K562 (cell line): ENCODE measurements around the gene LEPROT. TPM values are rescaled to one million over a fixed set of nuclear protein-coding genes. Genes with fewer than 3 reads are reported as not detected.

Experiments used
- ATF4 ChIP-seq: fragments of 450-650 bp; formaldehyde crosslinking; IDR thresholded peaks from 2 replicates; pipeline ENCODE4 v1.4.0; 2022; ENCODE audit warnings: mild to moderate bottlenecking, moderate library complexity
- CHAMP1 ChIP-seq: fragments of 450-650 bp; IDR thresholded peaks from 2 replicates; pipeline ENCODE4 v1.6.1; 2016; ENCODE audit warnings: mild to moderate bottlenecking
- EP400 ChIP-seq: fragments of 450-650 bp; IDR thresholded peaks from 2 replicates; pipeline ENCODE4 v1.6.1; 2017; ENCODE audit warnings: antibody characterized with exemption, mild to moderate bottlenecking, moderate library complexity
- FIP1L1 ChIP-seq: fragments of 200-400 bp; formaldehyde crosslinking; IDR thresholded peaks from 2 replicates; pipeline ENCODE4 v1.6.1; 2018; ENCODE audit warnings: mild to moderate bottlenecking, low read depth, low read length; ENCODE audit not compliant: poor library complexity, severe bottlenecking
- HMG20A ChIP-seq: fragments of 450-650 bp; formaldehyde crosslinking; conservative IDR thresholded peaks from 2 replicates; pipeline ENCODE4 v1.4.0; 2020; ENCODE audit warnings: mild to moderate bottlenecking, mixed read lengths
- LCOR ChIP-seq: sonication (generic); formaldehyde crosslinking; IDR thresholded peaks from 2 replicates; pipeline ENCODE4 v1.8.0; 2022; ENCODE audit warnings: mild to moderate bottlenecking, missing genetic modification reagents
- MAZ ChIP-seq, 2 experiments: fragments of 450-650 bp in 1 of 2; sonication (generic) in 1 of 2; formaldehyde crosslinking; IDR thresholded peaks in 1 of 2; conservative IDR thresholded peaks in 1 of 2; 2 replicates each; pipeline versions ENCODE4 v1.4.0 to v1.5.0; 2020; ENCODE audit warnings: mild to moderate bottlenecking in 1 of 2, missing genetic modification reagents in 1 of 2
- MXI1 ChIP-seq: IDR thresholded peaks from 2 replicates; pipeline ENCODE4 v1.6.1; 2011; ENCODE audit warnings: low read depth, mild to moderate bottlenecking, improper control_type of control experiment, low read length
- MYNN ChIP-seq, 2 experiments: sonication (generic); formaldehyde crosslinking in 1 of 2; IDR thresholded peaks; 2 replicates each; pipeline versions ENCODE4 v1.5.0 to v1.6.1; 2016 to 2020; ENCODE audit warnings: antibody characterized with exemption in 1 of 2, missing genetic modification reagents in 1 of 2
- NCOA1 ChIP-seq: fragments of 450-650 bp; IDR thresholded peaks from 2 replicates; pipeline ENCODE4 v1.6.1; 2016; ENCODE audit warnings: low read depth
- NFATC3 ChIP-seq: fragments of 450-650 bp; IDR thresholded peaks from 2 replicates; pipeline ENCODE4 v1.6.1; 2017; ENCODE audit warnings: mild to moderate bottlenecking
- NUFIP1 ChIP-seq: fragments of 450-650 bp; IDR thresholded peaks from 2 replicates; pipeline ENCODE4 v1.6.1; 2018; ENCODE audit not compliant: partially characterized antibody
- RB1 ChIP-seq: fragments of 450-650 bp; IDR thresholded peaks from 2 replicates; pipeline ENCODE4 v1.6.1; 2017; ENCODE audit warnings: low read depth, mild to moderate bottlenecking
- STAT5A ChIP-seq: IDR thresholded peaks from 2 replicates; pipeline ENCODE4 v1.6.1; 2012; ENCODE audit warnings: low read length, inconsistent platforms, borderline replicate concordance
- TAF7 ChIP-seq: fragments of 450-650 bp; IDR thresholded peaks from 2 replicates; pipeline ENCODE4 v1.6.1; 2016; ENCODE audit warnings: missing genetic modification characterization, missing compliant biosample characterization
- TGIF2 ChIP-seq: sonication (generic); formaldehyde crosslinking; IDR thresholded peaks from 2 replicates; pipeline ENCODE4 v1.8.1; 2022; ENCODE audit warnings: mild to moderate bottlenecking, missing genetic modification reagents, moderate library complexity
- VEZF1 ChIP-seq: fragments of 200-800 bp; sonication (Bioruptor generic); IDR thresholded peaks from 2 replicates; pipeline ENCODE4 v1.6.1; 2017; ENCODE audit warnings: missing genetic modification characterization, missing compliant biosample characterization
- XRCC5 ChIP-seq: fragments of 200-400 bp; formaldehyde crosslinking; IDR thresholded peaks from 2 replicates; pipeline ENCODE4 v1.6.1; 2017; ENCODE audit warnings: low read depth, mild to moderate bottlenecking, low read length
- ZC3H8 ChIP-seq: fragments of 450-650 bp; IDR thresholded peaks from 2 replicates; pipeline ENCODE4 v1.6.1; 2017
- ZNF263 ChIP-seq: sonication (generic); formaldehyde crosslinking; IDR thresholded peaks from 2 replicates; pipeline ENCODE4 v1.8.0; 2022; ENCODE audit warnings: mild to moderate bottlenecking, missing genetic modification reagents, borderline replicate concordance
- ZNF740 ChIP-seq, 3 experiments: fragments of 200-800 bp in 1 of 3; sonication (Bioruptor generic) in 1 of 3; sonication (generic) in 1 of 3; formaldehyde crosslinking in 1 of 3; IDR thresholded peaks; 2 replicates each; pipeline versions ENCODE4 v1.6.1 to v1.8.0; 2016 to 2022; ENCODE audit warnings: mild to moderate bottlenecking in 2 of 3, missing compliant biosample characterization in 2 of 3, missing genetic modification characterization in 2 of 3, missing genetic modification reagents in 1 of 3
- polyA plus RNA-seq, 8 experiments: library from polyadenylated mRNA; depleted of rRNA in 4 of 8; stranded (reverse) in 5 of 8; unstranded in 3 of 8; fragments of >200 nt; fragmentation: Nextera tagmentation in 2 of 8; fragmentation: Illumina TruSeq in 1 of 8; extraction: Ambion mirVana in 2 of 8; extraction: Trizol in 1 of 8; gene quantifications; 2 replicates each; pipeline versions ENCODE4 v1.2.1 to v1.2.3, GENCODE V29; 2011 to 2014; ENCODE audit warnings: inconsistent platforms in 1 of 8, missing spikeins in 1 of 8
- total RNA-seq, 7 experiments: library from RNA; depleted of rRNA in 6 of 7; stranded (reverse); fragments of >200 nt in 6 of 7; fragmentation: Illumina TruSeq in 2 of 7; extraction: Trizol in 2 of 7; gene quantifications; 2 replicates each; pipeline versions ENCODE4 v1.2.1 to v1.2.3, GENCODE V29; 2011 to 2021; ENCODE audit warnings: low replicate concordance in 1 of 7

LEPROT gene
- total and polyA plus RNA-seq, 9 of the 15 experiments (the other 6 are each of a cell fraction or from before 2014, with no cell fraction given) = 28.1 to 97.5 (median 45.8) TPM

- no peak for TF ChIP-seq ATF4 (CRISPR knock-in tag)
- peak; percentile 77 for TF ChIP-seq EP400
- no peak for TF ChIP-seq HMG20A (CRISPR knock-in tag)
- TF ChIP-seq NUFIP1 = no peak
- no peak for TF ChIP-seq CHAMP1
- TF ChIP-seq STAT5A = no peak; the same call in 1 of the 2 replicates
- TF ChIP-seq NFATC3 = no peak
- TF ChIP-seq MXI1 = no peak
- peak; percentile 46; the same call in 1 of the 2 replicates for TF ChIP-seq VEZF1 (CRISPR knock-in tag)
- peak; percentile 45 to 84; a peak in 3 of 4 replicates for TF ChIP-seq MAZ (CRISPR knock-in tag; conservative IDR thresholded peaks at IDR 0.05 in 1 of 2, IDR thresholded peaks at IDR 0.05 in 1 of 2)
- TF ChIP-seq RB1 = peak; percentile 95
- no peak for TF ChIP-seq MYNN (IDR thresholded peaks at IDR 0.05)
- no peak for TF ChIP-seq MYNN (CRISPR knock-in tag; IDR thresholded peaks at IDR 0.05)
- TF ChIP-seq FIP1L1 = peak; percentile 67
- TF ChIP-seq ZC3H8 = no peak
- TF ChIP-seq ZNF263 (CRISPR knock-in tag) = peak; percentile 17; the same call in 1 of the 2 replicates
- TF ChIP-seq ZNF740 (CRISPR knock-in tag; IDR thresholded peaks at IDR 0.05) = 0 out of 2 replicates have a peak, but pooled peaks have one; percentile 46
- TF ChIP-seq ZNF740 (tag; IDR thresholded peaks at IDR 0.05) = no peak
- TF ChIP-seq TGIF2 (CRISPR knock-in tag) = no peak
- no peak for TF ChIP-seq XRCC5
- peak; percentile 42; the same call in 1 of the 2 replicates for TF ChIP-seq NCOA1
- TF ChIP-seq TAF7 = peak; percentile 83
- peak; percentile 33; the same call in 1 of the 2 replicates for TF ChIP-seq LCOR (CRISPR knock-in tag)
Measured at GRCh38 chr1:65420590-65421350, at the start of gene LEPROT, which contains the start of gene LEPR (continued).
